Heart right ventricle (tissue), 16 donors: ENCODE results near the gene ZNF490. TPM values are rescaled to one million over a fixed set of nuclear protein-coding genes. Genes with fewer than 3 reads are reported as not detected.

ENCODE experiments used
- ATAC-seq, 8 donors: fragments of 200-7000 bp; cut with Tn5 transposase; one replicate each; pipeline ENCODE4 v1.9.1; 2020; ENCODE audit warnings: mild to moderate bottlenecking in 8 of 8, moderate library complexity in 8 of 8, moderate number of reproducible peaks in 1 of 8
- DNase-seq, 2 donors: peaks; one replicate each; pipeline ENCODE4 v3.0.0-alpha.2; 2020
- H3K27ac ChIP-seq, 10 donors: fragments of 200-600 bp; sonication (generic) in 2 of 10; one replicate each; pipeline versions ENCODE4 v1.5.0 to v1.8.0; 2020 to 2022; ENCODE audit warnings: mild to moderate bottlenecking in 3 of 10
- H3K27me3 ChIP-seq, 7 donors: fragments of 200-600 bp; one replicate each; pipeline ENCODE4 v1.8.0; 2021 to 2022; ENCODE audit warnings: mild to moderate bottlenecking in 2 of 7
- H3K36me3 ChIP-seq, 9 donors: fragments of 200-600 bp; sonication (generic) in 1 of 9; one replicate each; pipeline versions ENCODE4 v1.5.0 to v1.8.0; 2020 to 2022; ENCODE audit warnings: mild to moderate bottlenecking in 2 of 9
- H3K4me1 ChIP-seq, 9 donors: fragments of 200-600 bp; sonication (generic) in 1 of 9; one replicate each; pipeline versions ENCODE4 v1.5.0 to v1.8.0; 2020 to 2022; ENCODE audit warnings: mild to moderate bottlenecking in 4 of 9
- H3K4me3 ChIP-seq, 10 donors: fragments of 200-600 bp; sonication (generic) in 2 of 10; one replicate each; pipeline versions ENCODE4 v1.5.0 to v1.8.0; 2020 to 2022; ENCODE audit warnings: mild to moderate bottlenecking in 7 of 10, moderate library complexity in 2 of 10
- H3K9me3 ChIP-seq, 11 donors: fragments of 200-600 bp in 10 of 11; sonication (generic) in 2 of 11; one replicate each; pipeline versions ENCODE4 v1.5.0 to v1.8.0; 2013 to 2022; ENCODE audit warnings: mild to moderate bottlenecking in 2 of 11, control low read depth in 1 of 11, moderate library complexity in 1 of 11
- CTCF ChIP-seq, 9 donors: fragments of 200-600 bp; sonication (generic) in 2 of 9; IDR thresholded peaks; one replicate each; pipeline versions ENCODE4 v1.5.0 to v1.8.0; 2021 to 2022; ENCODE audit warnings: antibody characterized with exemption in 9 of 9, mild to moderate bottlenecking in 5 of 9, moderate library complexity in 1 of 9
- WGBS, 2 donors: extraction: QIAGEN DNeasy Blood & Tissue Kit; methylation state at CpG; one replicate each; pipeline ENCODE4 v1.1.7; 2013; ENCODE audit warnings: inconsistent platforms in 1 of 2; 5-methylcytosine and 5-hydroxymethylcytosine counted together
- intact Hi-C, 10 donors: fragments of 100-400 bp; cut with DNase I; formaldehyde crosslinking; loops; one replicate each; pipeline versions ENCODE4 v1.11.1 to v1.14.2; 2022
- polyA plus RNA-seq, 2 donors: library from polyadenylated mRNA; stranded (reverse); fragments of 200-250 nt; gene quantifications; one replicate each; pipeline ENCODE4 v1.2.3, GENCODE V29; 2013
- total RNA-seq, 10 donors: library from RNA; stranded (reverse); fragmentation: NEBNext Ultra II Directional in 3 of 10; extraction: Animal tissue kit (Norgen Biotek cat#: 25700) in 3 of 10; gene quantifications; one replicate each; pipeline versions ENCODE4 v1.2.1 to v1.2.4, GENCODE V29; 2021 to 2023
- donor health status: Arrhythmogenic right ventricular cardiomyopathy.
- donor health status: ischemic (EF 13 %, LVEDD 7.1; RV severe dilation, severe dysfunction).
- donor health status: healthy with polysubstance abuse.
- donor health status: DM: no; HTN: yes; CAD: no.
- donor health status: DM: no; HTN: no; CAD: no.
- donor health status: ischemic (EF 25% LVEDD 6.9; RV normal size, moderate dysfunction).
- donor health status: ischemic (EF 25% LVEDD 5.7; RV mildly dilated, moderate dysfunction).
- donor health status: healthy.
- donor health status: DM: yes; HTN: yes; CAD: no.
- donor health status: Ischemic cardiomyopathy.
- donor health status: ischemic (EF 35%, LVEDD 5.7; RV mildly dilated, moderate dysfunction).
- donor health status: nonischemic (EF 11% LVEDD 7.7; RV severe dilation, severe dysfunction).
- donor health status: DM: yes; HTN: yes; CAD: no.
- donor health status: PGD.
- donor health status: ischemic (EF 29% LVEDD 5.4; RV normal size, mild dysfunction).
- donor health status: nonischemic (EF 23%, LVEDD 6.1; RV moderate dilation, normal function).

Gene ZNF490
- total and polyA plus RNA-seq, 12 donors, result 0.22 to 7.2 (median 5.2) TPM

- no peak for ATAC-seq
- no peak for DNase-seq
- 93 to 97% methylated on average over 9 of the region's 9 CpGs for WGBS, 2 donors
- no peak for TF ChIP-seq CTCF (IDR thresholded peaks at IDR 0.05)
- H3K36me3 ChIP-seq, result peaks cover 6 to 62% (median 36%) of the 10 kb centered on the region in 9 donors
- H3K27ac ChIP-seq, result no peak overlapping the region
- H3K4me1 ChIP-seq, result no peaks in the 10 kb centered on the region
- H3K9me3 ChIP-seq, result peaks cover 0 to 54% (median 21%) of the 10 kb centered on the region in 11 donors
- H3K27me3 ChIP-seq, result no peaks in the 10 kb centered on the region
- intact Hi-C loops, result no loop called here
- H3K4me3 ChIP-seq, result no peak overlapping the region
Measured at GRCh38 chr19:12581100-12581499, 29.5 kb downstream of the ZNF490 start.

GRCh38 chr19:12580180-12580694, 30.4 kb downstream of the ZNF490 start:
- intact Hi-C loops, result no loop called here
- peaks cover 0 to 54% (median 21%) of the 10 kb centered on the region in 11 donors for H3K9me3 ChIP-seq
- H3K4me3 ChIP-seq, result no peak overlapping the region
- no peak overlapping the region for H3K27ac ChIP-seq
- DNase-seq (no peak), ATAC-seq (no peak)
- TF ChIP-seq CTCF (IDR thresholded peaks at IDR 0.05), result no peak
- H3K27me3 ChIP-seq, result no peaks in the 10 kb centered on the region
- H3K4me1 ChIP-seq, result no peaks in the 10 kb centered on the region
- peaks cover 6 to 62% (median 36%) of the 10 kb centered on the region in 9 donors for H3K36me3 ChIP-seq
- 93% methylated on average over 11 of the region's 11 CpGs for WGBS, 2 donors

GRCh38 chr19:12578641-12579040, 32.0 kb downstream of the ZNF490 start:
- no peaks in the 10 kb centered on the region for H3K27me3 ChIP-seq
- intact Hi-C loops, result no loop called here
- no peak for ATAC-seq
- no peak overlapping the region for H3K4me3 ChIP-seq
- 96 to 97% methylated on average over 10 of the region's 10 CpGs for WGBS, 2 donors
- peaks cover 6 to 62% (median 36%) of the 10 kb centered on the region in 9 donors for H3K36me3 ChIP-seq
- no peak for DNase-seq
- peaks cover 0 to 54% (median 21%) of the 10 kb centered on the region in 11 donors for H3K9me3 ChIP-seq
- TF ChIP-seq CTCF (IDR thresholded peaks at IDR 0.05), result no peak
- no peak overlapping the region for H3K27ac ChIP-seq
- H3K4me1 ChIP-seq, result peaks cover 0 to 4% (median 0%) of the 10 kb centered on the region in 9 donors

GRCh38 chr19:12574036-12574435, 36.6 kb downstream of the ZNF490 start:
- no peak overlapping the region for H3K4me3 ChIP-seq
- intact Hi-C loops, result no loop called here
- no peak for DNase-seq
- peaks cover 0 to 4% (median 0%) of the 10 kb centered on the region in 9 donors for H3K4me1 ChIP-seq
- no peak for TF ChIP-seq CTCF (IDR thresholded peaks at IDR 0.05)
- H3K36me3 ChIP-seq, result peaks cover 0 to 19% (median 0%) of the 10 kb centered on the region in 9 donors
- WGBS, 2 donors, result 62 to 65% methylated on average over 7 of the region's 7 CpGs
- H3K27me3 ChIP-seq, result no peaks in the 10 kb centered on the region
- no peak for ATAC-seq
- H3K9me3 ChIP-seq, result peaks cover 0 to 16% (median 0%) of the 10 kb centered on the region in 11 donors
- H3K27ac ChIP-seq, result no peak overlapping the region
